Stimulated activated CD8-positive, alpha-beta memory T cell treated with anti-CD3 and anti-CD28 coated beads, Interleukin-2, amount 100 ng/mL, for 1 hour (primary cell): ENCODE results near the gene FOXC1.

ENCODE experiments used
- DNase-seq, 2 donors: peaks; one replicate each; pipeline ENCODE4 v3.0.0-alpha.2; 2020; ENCODE audit warnings: low read depth in 2 of 2

Gene FOXC1

DNA sequence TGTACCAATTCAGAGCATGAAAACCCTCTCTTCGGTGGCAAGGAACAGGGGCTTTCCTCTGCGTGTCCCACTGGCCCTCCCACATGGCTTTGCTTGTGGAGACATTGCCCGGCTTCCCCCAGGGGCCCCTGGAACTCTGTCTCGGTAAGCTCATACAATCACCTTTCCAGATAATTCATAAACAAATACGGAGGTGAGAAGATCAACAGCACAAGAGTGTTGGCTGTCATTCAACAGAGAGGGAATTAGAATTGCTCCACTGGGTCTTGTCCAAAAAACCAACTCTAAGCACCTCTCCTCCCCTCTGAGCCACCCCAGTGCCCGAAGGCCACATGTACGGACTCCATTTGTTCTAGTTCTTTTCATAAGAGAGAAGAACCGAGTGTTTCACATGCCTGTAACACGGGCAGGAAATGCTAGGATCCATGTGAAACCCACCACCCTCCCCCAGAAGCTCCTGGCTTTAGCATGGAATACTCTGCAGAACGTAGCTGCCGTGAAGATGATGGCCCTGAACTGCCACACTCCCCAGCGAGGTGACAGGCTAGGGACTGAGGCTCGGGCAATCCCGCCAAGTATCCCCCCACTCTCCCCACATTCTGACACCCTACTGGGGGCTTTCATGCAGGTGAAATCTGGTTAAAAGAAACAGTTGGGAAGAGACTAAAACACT lies 24.6 kb upstream of the FOXC1 start:
- DNase-seq, result no peak

DNA sequence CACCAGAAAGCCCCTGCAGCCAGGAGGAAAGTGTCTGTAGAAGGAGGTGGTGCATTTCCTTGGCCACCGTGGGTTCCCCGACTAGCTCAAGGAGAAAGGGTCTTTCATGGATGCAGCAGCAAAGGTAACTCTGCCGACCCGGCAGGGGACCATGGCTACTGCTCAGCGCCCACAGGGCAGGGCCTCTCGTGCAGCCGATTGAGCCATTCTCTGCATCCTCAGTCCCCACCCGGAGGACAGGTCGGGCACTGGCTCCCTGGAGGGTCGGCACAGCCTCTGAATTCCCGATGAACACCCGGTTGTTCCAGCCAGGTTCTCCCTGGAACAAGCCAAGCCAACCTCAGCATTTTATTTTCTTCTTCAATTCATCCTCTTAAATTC lies 24.1 kb upstream of the FOXC1 start:
- no peak for DNase-seq

DNA sequence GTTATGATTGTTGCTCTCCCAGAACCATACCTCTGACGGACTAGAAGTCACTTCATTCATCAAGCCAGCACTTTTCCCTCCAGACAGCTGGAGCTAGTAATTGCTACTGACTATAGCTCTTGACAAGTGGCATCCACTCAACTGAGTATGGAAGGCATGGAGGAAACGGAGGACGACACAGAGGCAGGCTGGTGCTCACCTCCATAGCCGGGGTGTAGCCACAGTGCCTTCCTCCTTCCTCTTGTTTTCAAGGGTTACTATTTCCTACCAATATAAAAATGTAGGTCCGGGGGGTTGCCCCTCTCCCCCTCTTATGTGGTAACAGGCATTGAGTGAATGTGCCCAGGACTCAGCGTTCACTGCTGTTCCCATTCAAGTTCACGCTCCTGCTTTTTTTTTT lies 23.5 kb upstream of the FOXC1 start:
- no peak for DNase-seq

DNA sequence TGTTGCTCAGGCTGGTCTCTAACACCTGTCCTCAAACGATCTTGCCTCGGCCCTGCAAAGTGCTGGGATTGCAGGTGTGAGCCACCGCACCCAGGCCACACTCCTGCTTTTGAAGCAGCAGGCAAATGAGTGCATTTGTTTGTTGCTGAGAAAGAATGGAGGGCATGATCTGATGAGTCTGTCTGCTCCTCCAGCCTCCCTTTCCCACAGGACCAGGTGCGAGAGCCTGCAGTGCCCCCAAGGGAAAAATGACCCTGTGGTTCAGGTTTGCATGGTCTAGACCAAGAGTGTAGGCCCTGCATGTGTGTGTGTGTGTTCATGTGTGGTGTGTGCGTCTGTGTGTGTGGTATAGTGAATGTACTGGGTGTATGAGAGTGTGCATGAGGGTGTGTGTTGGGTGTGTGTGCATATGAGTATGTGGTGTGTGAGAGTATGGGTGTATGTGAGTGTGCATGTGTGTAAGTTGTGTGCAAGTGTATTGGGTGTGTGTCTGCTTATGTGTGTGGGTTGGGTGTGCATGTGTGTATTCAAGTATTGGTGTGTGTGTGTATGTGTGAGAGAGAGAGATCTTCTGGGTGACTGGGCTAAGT lies 22.8 kb upstream of the FOXC1 start:
- DNase-seq, result no peak

DNA sequence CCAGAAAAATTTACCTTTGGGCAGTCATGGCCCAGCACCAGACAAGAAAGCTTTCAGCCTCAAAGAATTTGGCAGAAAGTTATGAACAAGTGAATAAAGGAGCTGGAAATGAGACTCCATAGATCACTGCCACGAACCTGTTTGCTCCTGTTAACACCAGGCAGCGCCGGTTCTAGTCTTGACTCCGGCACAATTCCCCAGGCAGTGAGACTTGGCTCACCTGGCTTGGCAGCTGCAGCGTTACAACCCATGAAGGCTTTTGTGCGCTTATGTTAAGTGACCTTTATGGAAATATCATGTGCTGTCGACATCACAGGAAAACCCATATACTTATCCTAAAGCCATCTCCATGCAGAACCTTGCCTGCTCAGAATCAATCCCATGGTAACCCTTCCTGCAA lies 22.2 kb upstream of the FOXC1 start:
- no peak for DNase-seq

DNA sequence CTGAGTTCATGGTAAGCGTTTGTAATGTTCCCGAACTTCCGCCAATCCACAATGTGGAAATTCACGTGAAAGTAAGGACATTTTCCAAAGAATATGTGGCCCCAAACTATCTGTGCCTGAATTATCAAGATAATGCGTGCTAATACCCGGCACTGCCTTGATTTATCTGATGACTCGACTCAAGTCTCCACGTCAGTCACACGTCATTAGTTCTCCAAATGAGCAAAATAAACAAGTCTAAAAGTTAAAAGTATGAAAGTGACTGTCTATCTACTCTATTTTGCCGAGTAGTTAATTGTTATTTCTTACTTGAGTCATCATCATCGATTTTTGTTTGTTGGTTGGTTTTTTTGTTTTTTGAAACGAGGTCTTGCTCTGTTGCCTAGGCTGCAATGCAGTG lies 21.7 kb upstream of the FOXC1 start:
- DNase-seq, result no peak

DNA sequence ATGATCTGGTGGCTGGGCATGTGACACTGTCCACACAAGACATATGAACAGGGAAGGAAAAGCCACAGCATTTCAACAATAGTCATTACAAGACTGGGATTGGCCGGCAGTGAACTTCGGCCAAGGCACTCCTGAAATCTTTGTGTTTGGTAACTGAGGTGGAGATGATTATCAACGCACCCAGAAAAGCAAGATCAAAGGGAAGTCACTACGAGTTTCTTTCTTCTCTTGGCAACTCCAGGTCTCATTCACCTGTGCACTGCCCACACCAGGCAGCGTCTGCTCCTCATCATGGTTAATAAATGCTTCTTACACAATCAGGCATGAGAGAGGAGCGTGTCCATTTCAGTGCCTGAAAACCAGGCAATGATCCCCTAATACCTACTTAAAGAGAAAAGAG lies 20.5 kb upstream of the FOXC1 start:
- DNase-seq, result no peak

DNA sequence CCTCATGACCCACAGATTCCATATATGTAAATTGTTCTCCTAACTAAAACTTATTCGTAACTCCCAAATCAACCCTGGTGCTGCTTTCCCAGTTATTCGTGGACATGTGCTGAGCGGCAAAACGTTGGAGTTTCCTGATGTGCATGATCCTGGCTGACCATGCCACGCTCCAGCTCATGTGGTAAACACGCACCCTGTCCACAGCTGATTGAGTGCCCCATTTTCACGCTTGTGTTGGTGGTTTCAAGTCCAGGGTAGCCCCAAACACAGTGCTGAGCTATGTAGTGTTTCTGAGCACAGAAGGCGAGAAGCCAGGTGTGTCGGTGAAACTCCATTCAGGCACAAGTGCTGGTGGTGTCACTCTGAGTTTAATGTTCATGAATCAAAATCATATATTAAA lies 19.1 kb upstream of the FOXC1 start:
- no peak for DNase-seq

DNA sequence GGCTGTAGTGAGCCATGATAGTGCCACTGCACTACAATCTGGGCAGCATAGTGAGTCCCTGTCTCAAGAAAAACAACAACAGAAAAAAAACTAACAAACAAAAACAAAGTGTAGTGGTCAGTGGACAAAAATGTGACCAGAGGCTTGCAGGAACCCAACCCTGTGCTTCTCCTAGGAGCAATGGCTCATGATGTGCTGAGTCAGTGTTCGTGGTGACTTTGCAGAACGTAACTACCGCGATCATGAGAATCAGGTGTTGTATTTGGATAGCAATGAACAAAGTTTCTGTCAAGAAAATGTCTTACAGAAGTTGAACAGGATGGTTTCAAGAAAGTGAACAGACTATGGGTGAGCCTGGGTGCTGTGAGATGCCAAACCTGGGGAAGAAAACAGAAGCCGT lies 18.5 kb upstream of the FOXC1 start:
- DNase-seq, result no peak

DNA sequence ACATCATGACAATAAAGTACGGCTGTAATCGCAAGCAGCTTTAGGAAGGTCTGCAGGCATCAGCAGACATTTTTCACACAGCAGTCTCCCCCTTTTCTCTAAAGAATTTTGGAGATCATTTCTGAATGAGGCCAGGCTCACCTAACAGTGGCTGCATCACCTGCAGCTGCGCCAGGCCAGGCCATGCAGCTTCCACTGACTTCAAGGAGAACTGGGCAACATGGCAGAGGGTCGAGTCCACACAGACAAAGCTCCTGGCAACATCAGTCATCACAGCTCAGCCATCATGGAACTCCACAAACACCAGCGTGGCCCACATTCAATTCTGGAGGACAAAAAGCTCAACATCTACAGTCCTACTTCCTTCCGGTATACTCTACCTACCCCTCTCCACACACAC lies 17.8 kb upstream of the FOXC1 start:
- DNase-seq, result no peak

DNA sequence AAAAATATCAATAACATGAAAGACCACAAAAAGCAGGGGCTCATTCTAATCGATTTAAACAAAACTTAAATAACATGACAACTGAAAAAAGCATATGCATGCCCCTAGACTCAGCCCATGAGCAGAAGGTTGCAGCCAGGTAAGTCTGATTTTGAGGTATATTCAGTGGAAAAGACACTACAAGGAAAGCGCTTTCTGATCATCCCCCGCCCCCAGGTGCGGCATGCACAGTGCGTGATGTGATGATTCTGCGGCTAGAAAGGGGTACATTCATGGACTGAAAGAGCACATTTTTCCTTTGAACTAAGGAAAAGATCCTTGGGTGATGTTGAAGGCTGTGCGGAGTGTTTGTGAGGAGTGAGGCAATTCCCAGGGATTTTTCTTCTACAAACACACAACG lies 16.9 kb upstream of the FOXC1 start:
- DNase-seq, result no peak

DNA sequence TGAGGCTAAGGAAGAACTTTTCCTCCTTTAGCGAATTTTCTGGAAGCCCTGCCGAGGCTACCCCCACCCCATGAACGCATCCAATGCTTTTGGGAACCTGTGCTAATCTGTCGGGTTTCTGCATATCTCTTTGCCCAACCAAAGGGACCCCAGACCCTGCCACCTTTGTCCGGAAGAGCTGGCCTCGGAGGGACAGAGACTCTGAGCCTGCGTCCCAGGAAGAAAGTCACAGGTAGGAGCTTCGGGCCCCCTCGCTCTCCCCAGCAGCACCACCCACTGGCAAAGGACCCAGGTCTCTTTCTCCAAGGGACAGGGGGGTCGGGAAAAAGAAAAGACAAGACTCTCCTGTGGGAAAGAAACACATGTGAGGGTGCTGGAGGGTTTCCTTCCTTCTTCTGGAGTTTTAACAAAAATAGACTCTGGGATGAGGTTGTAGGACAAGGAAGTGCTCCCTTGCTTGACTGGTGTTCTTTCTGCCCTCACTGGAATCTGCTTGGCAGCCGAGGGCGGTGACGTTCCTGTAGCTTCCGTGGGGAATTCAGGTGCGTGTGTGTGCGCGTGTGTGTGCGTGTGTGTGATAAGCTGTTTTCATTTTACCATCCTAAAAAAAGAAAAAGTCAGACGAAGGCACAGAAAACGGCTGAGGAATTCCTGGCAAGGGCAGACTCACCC lies 16.3 kb upstream of the FOXC1 start:
- DNase-seq, result no peak

DNA sequence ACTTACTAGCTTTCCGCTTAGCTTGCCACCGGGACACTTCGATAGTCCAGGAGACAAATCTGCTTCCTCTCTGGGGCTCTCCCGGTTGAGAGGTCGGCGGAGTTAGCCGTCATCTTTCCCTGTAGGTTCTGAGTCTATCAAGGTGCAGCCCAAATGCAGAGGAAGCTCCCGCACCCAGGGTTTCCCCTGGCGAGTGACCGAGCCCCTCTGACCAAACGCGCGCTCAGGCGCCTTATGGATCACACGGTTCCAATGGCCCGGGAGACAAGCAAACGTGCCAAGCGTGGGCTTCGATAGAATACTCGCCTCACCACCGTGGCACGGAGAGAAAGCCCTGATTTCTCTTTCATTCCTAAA lies 15.8 kb upstream of the FOXC1 start:
- DNase-seq, result no peak

DNA sequence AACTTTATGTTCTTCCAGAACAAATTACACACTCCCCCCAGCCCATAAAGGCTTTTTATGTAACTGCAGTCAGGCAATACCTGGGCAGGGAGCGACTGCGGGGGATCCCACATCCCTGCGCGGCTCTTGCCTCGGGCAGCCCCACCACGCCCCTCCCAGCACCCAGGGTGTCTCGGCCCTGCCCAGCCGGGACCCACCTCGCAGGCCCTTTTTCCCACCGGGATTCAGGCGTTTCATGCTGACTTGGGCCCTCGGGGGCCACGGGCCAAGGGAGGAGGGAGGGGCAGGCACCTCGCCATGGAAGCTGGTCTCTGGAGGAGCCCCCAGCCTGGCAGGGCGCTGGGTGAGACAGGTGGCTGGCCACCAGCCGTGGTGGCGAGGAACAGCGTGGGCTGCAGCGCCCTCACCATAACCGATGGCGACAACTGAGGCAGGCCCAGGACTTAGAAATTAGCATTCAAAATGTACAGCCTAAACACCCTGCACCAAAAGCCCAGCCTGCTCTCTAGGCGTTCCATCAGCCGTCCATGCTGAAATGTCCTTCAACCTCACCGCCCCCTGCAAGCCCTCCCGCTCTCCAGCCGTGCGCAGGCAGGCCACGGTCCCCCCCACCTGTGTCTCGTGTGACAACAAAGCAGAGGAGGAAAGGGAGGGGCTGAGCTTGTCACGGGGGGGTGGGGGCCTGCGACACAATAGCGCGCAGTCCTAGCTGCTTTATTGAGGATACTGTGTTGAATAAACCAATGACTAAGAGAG lies 15.1 kb upstream of the FOXC1 start:
- no peak for DNase-seq

DNA sequence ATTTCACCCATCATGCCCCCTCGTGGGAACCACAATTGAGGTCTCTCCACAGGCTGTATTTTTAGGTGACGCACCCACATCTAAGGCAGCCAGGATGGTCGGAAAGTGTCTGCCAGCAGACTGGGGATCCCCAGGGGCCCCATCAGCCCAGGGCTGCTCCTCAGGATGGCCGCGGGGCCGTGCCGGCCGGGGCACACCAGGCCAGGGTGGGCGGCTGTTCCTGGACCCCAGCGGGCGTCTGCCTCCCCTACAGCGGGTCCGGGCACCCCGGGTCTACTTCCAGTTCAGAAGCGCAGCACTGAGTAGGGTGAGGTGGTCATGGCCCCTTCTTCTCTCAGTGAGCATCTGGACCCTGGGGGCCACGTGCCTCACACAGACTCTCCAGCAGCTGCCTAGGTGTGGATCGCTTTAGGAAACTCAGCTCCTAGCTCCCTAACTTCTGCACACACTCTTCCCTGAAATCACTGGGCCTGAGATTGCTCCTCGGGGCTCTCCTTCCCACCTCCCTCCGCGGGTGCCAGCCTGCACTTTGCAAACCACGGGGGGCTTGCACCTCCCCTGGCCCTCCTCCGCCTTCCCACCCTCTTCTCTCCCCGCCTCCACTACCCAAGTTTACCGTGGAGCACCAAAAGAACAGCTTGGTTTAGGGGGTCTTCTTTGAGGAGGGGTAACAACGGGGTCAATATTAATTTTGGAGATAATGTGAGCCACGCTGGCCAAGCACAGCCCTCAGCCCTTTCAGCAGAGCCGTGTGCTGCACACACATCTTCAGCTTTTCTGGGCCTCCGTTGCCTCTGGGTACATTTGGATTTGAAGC lies 14.2 kb upstream of the FOXC1 start:
- no peak for DNase-seq

DNA sequence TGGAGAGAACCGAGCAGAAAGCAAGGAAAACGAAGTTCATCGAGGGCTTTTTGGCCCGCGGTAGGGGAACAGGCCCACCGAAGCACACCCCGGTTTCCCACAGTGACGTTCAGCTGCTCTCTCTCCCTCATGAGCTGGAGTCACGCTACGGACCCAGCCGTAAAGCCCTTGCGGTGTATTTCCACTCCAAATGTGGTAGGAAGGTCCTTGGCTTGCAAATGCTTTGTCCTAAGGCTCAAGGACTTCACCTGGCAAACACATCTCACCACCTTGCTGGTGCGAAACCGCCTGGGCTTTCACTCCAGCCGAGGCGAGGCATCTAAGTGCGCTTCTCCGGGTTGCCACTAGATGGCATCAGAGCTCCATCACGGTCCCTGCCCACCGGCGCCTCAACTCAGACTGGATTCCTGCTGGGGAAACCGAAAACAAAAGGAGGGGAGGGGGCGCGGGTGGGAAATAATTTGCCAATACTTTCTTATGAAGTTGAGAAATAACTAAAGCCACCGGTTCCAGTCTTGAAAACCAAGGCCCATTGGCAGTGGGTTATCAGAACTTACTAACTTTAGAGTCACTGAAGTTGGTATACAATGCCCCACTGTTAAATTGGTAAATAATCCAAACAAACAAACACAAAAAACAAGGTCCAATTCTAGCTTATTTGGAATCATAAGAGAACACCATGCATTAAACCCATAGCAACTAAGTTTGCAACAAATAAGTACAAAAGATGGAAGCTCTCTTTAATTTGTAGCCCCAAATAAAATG lies 13.4 kb upstream of the FOXC1 start:
- peak; percentile 20 to 36 for DNase-seq

DNA sequence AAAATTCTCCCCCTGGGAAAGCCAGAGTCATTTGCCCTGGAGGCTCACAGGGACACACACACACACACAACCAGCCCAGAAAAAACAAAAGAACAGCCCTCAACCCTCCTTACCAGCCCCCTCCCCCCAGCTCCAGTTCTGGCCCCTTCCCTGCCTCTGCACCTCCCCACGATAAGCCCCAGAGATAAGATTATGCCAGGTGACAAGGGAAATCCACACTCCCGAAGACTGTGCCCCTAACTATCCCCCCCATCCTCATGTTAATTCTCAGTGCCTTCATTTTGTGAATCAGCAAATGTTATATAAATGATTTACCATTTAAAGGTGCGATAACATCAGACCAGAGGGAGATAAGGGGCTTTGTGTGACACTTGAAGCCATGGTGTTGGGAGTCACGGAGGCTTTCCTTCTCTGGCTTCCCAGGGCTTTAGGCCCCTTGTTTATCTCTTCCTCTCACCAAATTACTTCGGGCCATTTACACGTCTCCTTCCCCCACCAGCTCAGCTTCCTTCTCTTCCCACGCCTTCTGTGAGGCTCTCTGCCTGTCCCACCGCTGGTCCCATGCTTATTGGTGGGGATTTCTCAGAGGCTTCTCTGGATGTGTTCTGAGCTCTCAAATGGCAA lies 12.5 kb upstream of the FOXC1 start:
- DNase-seq, result no peak

DNA sequence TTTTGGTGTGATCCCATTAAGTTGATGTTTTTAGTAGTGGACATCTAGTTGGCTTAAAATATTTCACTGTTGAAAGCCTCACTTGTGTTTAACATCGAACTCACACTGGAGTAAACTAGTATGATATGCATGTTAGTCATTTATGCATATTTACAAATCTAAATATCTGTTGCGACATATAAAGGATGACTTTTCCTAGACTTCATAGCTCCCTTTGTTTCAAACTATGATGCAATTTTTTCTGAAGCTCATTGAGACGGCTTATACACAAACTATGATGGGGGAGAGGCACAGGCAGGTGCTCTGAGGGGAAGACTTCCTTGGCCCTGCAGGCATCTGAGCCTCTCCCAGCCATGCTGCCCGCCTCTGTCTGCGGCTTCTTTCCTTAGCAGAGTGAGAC lies 11.8 kb upstream of the FOXC1 start:
- no peak for DNase-seq

DNA sequence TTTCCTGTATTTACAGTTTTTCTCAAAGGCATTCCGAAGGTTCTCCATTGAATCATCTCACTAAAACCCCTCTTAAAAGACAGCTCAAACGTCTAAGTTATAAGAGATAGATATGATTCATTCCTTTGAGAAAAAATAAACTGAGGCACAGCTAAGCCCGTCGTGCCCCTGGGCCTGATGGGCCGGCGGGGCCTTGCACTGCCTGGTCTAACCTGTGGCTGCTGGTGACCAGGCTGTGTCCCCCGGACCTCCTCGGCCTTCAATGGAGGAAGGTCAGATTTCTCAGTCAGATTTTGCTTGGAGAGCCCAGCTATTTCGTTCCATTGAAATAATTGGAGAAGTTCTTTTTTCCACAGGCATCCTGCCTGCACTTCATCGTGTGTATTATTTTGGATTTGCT lies 11.3 kb upstream of the FOXC1 start:
- DNase-seq, result no peak

DNA sequence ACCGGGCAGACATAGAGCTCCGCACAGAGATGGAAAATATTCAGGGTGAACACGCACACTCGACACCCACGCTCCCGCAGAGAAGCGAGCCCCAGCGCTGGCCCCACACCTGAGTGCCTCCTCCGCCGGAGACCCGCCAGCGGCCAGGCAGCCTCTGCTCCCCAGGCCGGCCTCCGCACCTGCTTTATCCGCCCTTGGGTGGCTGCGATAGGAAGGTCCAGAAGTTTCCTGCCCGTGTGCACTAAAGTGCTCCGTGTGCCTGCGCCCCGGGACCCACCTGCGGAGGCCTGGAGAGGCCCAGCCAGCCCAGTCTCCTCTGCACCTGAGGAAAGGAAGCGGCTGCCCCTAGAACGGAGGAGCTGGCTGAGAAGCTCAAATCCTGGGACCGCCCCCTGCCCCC lies 10.8 kb upstream of the FOXC1 start:
- no peak for DNase-seq

DNA sequence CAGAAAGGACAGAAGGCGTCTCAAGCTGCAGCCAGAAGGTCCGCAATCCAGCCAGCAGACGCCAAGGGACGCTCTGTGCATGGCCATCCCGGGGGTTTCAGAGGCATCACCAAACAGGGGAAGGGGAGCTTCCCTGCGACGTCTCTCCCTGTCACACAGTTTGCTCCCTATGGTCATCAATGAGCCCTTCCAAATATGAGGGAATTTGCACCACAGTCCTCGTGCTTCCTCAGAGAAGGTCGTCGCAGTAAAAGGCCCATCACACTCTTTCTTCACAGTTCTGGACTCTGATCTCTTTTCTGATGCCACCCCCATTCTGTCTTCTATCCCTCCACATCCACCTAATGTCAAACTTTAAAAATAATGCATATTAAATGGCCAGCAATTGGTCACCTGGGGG lies 10.2 kb upstream of the FOXC1 start:
- DNase-seq, result no peak
